A549 treated with Mapracorat at 1 μM for 4 hours (cell line): ENCODE measurements around the gene STOX1. TPM values are rescaled to one million over a fixed set of nuclear protein-coding genes. Genes with fewer than 3 reads are reported as not detected.

Source experiments
- total RNA-seq: library from RNA; stranded (reverse); fragments of 200-300 nt; extraction: Qiagen RNA extraction; gene quantifications from 5 replicates; pipeline ENCODE4 v1.2.3, GENCODE V29; 2022

Gene STOX1
- total RNA-seq: 0.33 to 0.86 TPM (median 0.60 TPM) in 5 replicates

GRCh38 chr10:68826764-68827591 lies at the start of gene STOX1:
STOX1 (plus strand) TSS chr10:68827531; CDS start chr10:68827624, 93 bp downstream.

GRCh38 chr10:68901105-68901927 lies 74.0 kb downstream of the STOX1 start, which contains the start of gene DDX50:
DDX50 (plus strand) TSS chr10:68901315; CDS start chr10:68901385, 70 bp downstream.

Other genes starting within 250 kb of the STOX1 start
- gene CCAR1, start 106.3 kb upstream of the STOX1 start, total RNA-seq: 55.4 to 64.1 TPM (median 60.4 TPM) in 5 replicates
- gene DDX50, start 73.8 kb downstream of the STOX1 start, total RNA-seq: 30.5 to 38.0 TPM (median 36.0 TPM) in 5 replicates
- 116 to 145 TPM (median 129 TPM) in 5 replicates for gene DDX21, start 128.6 kb downstream of the STOX1 start, total RNA-seq
- 38.4 to 45.4 TPM (median 44.7 TPM) in 5 replicates for gene KIFBP, start 161.3 kb downstream of the STOX1 start, total RNA-seq